Measurements from ENCODE around the gene RHBDD2.
A peak's percentile ranks its signal among the peaks of the same experiment; 100 is the strongest.
"Not testable (repeated sequence)": the region's sequence is repeated elsewhere in the genome, so short reads cannot be mapped to it uniquely, and the experiment has no call there.

RHBDD2 gene

DNA sequence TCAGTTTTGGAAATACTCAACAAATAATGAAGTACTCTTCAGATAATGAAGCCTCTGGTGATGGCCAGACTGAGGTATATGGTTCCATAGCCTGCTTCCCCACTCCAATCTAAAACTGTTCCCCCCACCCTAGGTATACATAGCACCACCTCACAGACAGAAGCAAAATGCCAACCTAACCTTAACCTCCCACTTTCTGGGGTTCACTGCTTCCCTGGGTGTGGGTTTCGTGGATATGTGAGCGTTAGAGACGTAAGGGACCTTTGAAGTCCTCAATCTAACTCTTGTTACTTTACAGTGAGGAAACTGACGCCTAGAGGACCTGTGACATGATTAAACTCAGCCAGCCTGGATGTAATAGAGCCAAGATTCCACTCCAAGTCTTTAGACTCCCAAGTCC is 1.4 kb downstream of the RHBDD2 start:
- no peak overlapping the region for H3K27ac ChIP-seq (ENCODE audit: low read depth, low read length)
- H3K9me3 ChIP-seq (ENCODE audit: insufficient read depth, low read depth, low read length) = no peaks in the 10 kb centered on the region
- peaks cover 13% of the 10 kb centered on the region for H3K4me1 ChIP-seq (ENCODE audit: insufficient read depth, low read length)
- 91% methylated on average over 4 of the region's 4 CpGs for WGBS
- H3K4me3 ChIP-seq (ENCODE audit: low read length) = peak overlapping the region; percentile 87
- H3K9ac ChIP-seq (ENCODE audit: low read depth, low read length) = no peak overlapping the region
- H3K27me3 ChIP-seq (ENCODE audit: insufficient read depth, low read length) = peaks cover 8% of the 10 kb centered on the region; the same call in 1 of the 2 replicates
- peaks cover 47% of the 10 kb centered on the region for H3K36me3 ChIP-seq (ENCODE audit: insufficient read depth, low read length)

DNA sequence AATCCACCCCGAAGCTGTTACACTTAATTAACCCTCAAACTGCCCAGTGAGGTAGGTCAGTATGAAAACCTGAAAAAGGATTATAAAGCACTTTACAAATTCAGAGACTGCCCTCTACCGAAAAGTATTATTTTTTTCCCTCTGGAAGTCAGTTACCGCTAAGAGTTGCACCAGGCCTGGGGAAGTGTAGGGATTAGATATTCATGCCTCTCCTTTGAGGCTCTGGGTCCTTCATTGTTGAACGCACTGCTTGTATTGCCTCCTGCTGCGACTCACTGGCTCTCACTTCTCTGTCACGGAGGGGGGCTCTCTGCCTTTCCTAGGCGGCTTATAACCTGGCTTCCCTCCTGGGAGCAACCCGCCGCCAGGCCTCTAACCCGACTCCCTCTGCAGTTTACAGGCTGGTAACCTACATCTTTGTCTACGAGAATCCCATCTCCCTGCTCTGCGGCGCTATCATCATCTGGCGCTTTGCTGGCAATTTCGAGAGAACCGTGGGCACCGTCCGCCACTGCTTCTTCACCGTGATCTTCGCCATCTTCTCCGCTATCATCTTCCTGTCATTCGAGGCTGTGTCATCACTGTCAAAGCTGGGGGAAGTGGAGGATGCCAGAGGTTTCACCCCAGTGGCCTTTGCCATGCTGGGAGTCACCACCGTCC is 2.7 kb downstream of the RHBDD2 start:
- no peak overlapping the region for H3K27ac ChIP-seq (ENCODE audit: low read depth, low read length)
- peaks cover 58% of the 10 kb centered on the region for H3K36me3 ChIP-seq (ENCODE audit: insufficient read depth, low read length)
- peaks cover 8% of the 10 kb centered on the region; the same call in 1 of the 2 replicates for H3K27me3 ChIP-seq (ENCODE audit: insufficient read depth, low read length)
- WGBS = 53% methylated on average over 23 of the region's 23 CpGs
- no peak overlapping the region for H3K4me3 ChIP-seq (ENCODE audit: low read length)
- H3K4me1 ChIP-seq (ENCODE audit: insufficient read depth, low read length) = peaks cover 13% of the 10 kb centered on the region
- no peaks in the 10 kb centered on the region for H3K9me3 ChIP-seq (ENCODE audit: insufficient read depth, low read depth, low read length)
- no peak overlapping the region for H3K9ac ChIP-seq (ENCODE audit: low read depth, low read length)

GRCh38 chr7:75883265-75883824 is 4.5 kb downstream of the RHBDD2 start:
- not testable (repeated sequence) for H3K4me3 ChIP-seq (ENCODE audit: low read length); H3K9ac ChIP-seq (ENCODE audit: low read depth, low read length); H3K4me1 ChIP-seq (ENCODE audit: insufficient read depth, low read length); H3K27ac ChIP-seq (ENCODE audit: low read depth, low read length); H3K27me3 ChIP-seq (ENCODE audit: insufficient read depth, low read length); H3K9me3 ChIP-seq (ENCODE audit: insufficient read depth, low read depth, low read length)
- H3K36me3 ChIP-seq (ENCODE audit: insufficient read depth, low read length) = peaks cover 72% of the 10 kb centered on the region
- whole genome bisulfite sequencing = 98% methylated on average over 13 of the region's 13 CpGs

DNA sequence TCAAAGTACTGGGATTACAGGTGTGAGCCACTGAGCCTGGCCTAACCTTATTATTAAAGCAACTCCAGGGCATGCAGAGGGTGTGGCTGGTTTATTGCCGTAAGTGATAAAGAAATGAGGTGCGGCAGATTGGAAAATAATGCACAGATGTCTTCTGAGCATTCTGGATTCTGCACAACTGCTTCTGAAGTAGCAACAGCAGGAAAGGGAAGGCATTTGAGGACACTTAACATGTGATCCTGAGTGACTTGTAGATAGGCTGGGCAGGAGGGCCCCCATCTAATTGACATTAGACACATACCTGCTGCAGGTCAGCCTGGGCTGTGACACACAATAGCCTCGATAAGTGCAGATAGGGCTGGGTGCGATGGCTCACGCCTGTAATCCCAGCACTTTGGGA is 5.6 kb downstream of the RHBDD2 start:
- Histone ChIP-seq H3K4me1 (ENCODE audit: insufficient read depth, low read length) (peaks cover 7% of the 10 kb centered on the region), H3K27ac (ENCODE audit: low read depth, low read length) (no peak overlapping the region), H3K27me3 (ENCODE audit: insufficient read depth, low read length) (peaks cover 8% of the 10 kb centered on the region; the same call in 1 of the 2 replicates), H3K36me3 (ENCODE audit: insufficient read depth, low read length) (peaks cover 76% of the 10 kb centered on the region), H3K9ac (ENCODE audit: low read depth, low read length) (no peak overlapping the region), H3K4me3 (ENCODE audit: low read length) (no peak overlapping the region), H3K9me3 (ENCODE audit: insufficient read depth, low read depth, low read length) (no peaks in the 10 kb centered on the region)
- WGBS = 94% methylated on average over 5 of the region's 5 CpGs

- peaks cover 6% of the 10 kb centered on the region; the same call in 1 of the 2 replicates for H3K27me3 ChIP-seq (ENCODE audit: insufficient read depth, low read length)
- 95% methylated on average over 3 of the region's 3 CpGs for WGBS
- no peak overlapping the region for H3K4me3 ChIP-seq (ENCODE audit: low read length)
- H3K9ac ChIP-seq (ENCODE audit: low read depth, low read length) = no peak overlapping the region
- peaks cover 7% of the 10 kb centered on the region for H3K4me1 ChIP-seq (ENCODE audit: insufficient read depth, low read length)
- no peak overlapping the region for H3K27ac ChIP-seq (ENCODE audit: low read depth, low read length)
- peaks cover 76% of the 10 kb centered on the region for H3K36me3 ChIP-seq (ENCODE audit: insufficient read depth, low read length)
- H3K9me3 ChIP-seq (ENCODE audit: insufficient read depth, low read depth, low read length) = no peaks in the 10 kb centered on the region
Measured at GRCh38 chr7:75885036-75885435, 6.2 kb downstream of the RHBDD2 start.

DNA sequence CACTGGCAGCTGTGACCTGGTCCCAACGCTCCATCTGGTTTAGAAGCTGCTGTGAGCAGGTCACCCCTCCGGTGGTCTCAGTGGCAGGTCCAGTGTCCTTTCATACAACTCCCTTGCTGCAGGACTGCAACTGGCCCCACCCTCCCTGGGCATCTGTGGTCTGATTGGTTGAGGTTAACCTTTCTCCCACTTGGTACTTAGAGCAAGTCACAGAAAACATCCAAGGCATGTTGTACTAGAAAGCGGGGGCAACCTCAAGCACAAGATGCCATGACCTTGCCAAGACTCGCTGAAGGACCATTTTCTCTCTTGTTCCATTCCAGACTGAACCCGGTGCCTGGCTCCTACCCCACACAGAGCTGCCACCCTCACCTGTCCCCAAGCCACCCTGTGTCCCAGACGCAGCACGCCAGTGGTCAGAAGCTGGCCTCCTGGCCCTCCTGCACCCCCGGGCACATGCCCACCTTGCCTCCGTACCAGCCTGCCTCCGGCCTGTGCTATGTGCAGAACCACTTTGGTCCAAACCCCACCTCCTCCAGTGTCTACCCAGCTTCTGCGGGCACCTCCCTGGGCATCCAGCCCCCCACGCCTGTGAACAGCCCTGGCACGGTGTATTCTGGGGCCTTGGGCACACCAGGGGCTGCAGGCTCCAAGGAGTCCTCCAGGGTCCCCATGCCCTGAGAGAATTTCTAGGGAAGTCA is 9.0 kb downstream of the RHBDD2 start:
- H3K36me3 ChIP-seq (ENCODE audit: insufficient read depth, low read length) = peaks cover 53% of the 10 kb centered on the region
- no peak overlapping the region for H3K27ac ChIP-seq (ENCODE audit: low read depth, low read length)
- no peaks in the 10 kb centered on the region for H3K4me1 ChIP-seq (ENCODE audit: insufficient read depth, low read length)
- no peak overlapping the region for H3K9ac ChIP-seq (ENCODE audit: low read depth, low read length)
- H3K4me3 ChIP-seq (ENCODE audit: low read length) = no peak overlapping the region
- H3K9me3 ChIP-seq (ENCODE audit: insufficient read depth, low read depth, low read length) = no peaks in the 10 kb centered on the region
- 96% methylated on average over 13 of the region's 13 CpGs for WGBS
- no peaks in the 10 kb centered on the region for H3K27me3 ChIP-seq (ENCODE audit: insufficient read depth, low read length)

- 95% methylated on average over 23 of the region's 23 CpGs for WGBS
- H3K9me3 ChIP-seq (ENCODE audit: insufficient read depth, low read depth, low read length) = no peaks in the 10 kb centered on the region
- H3K4me1 ChIP-seq (ENCODE audit: insufficient read depth, low read length) = no peaks in the 10 kb centered on the region
- no peak overlapping the region for H3K4me3 ChIP-seq (ENCODE audit: low read length)
- no peak overlapping the region for H3K9ac ChIP-seq (ENCODE audit: low read depth, low read length)
- H3K27me3 ChIP-seq (ENCODE audit: insufficient read depth, low read length) = no peaks in the 10 kb centered on the region
- H3K27ac ChIP-seq (ENCODE audit: low read depth, low read length) = no peak overlapping the region
- H3K36me3 ChIP-seq (ENCODE audit: insufficient read depth, low read length) = peaks cover 46% of the 10 kb centered on the region
Measured at GRCh38 chr7:75888464-75889222, 9.8 kb downstream of the RHBDD2 start.

- Histone ChIP-seq H3K36me3 (ENCODE audit: insufficient read depth, low read length) (peaks cover 39% of the 10 kb centered on the region), H3K9me3 (ENCODE audit: insufficient read depth, low read depth, low read length) (no peaks in the 10 kb centered on the region), H3K27ac (ENCODE audit: low read depth, low read length) (no peak overlapping the region), H3K4me1 (ENCODE audit: insufficient read depth, low read length) (no peaks in the 10 kb centered on the region), H3K27me3 (ENCODE audit: insufficient read depth, low read length) (no peaks in the 10 kb centered on the region), H3K9ac (ENCODE audit: low read depth, low read length) (no peak overlapping the region), H3K4me3 (ENCODE audit: low read length) (no peak overlapping the region)
- 93% methylated on average over 11 of the region's 11 CpGs for WGBS
Measured at GRCh38 chr7:75889223-75889825, 10.5 kb downstream of the RHBDD2 start.

DNA sequence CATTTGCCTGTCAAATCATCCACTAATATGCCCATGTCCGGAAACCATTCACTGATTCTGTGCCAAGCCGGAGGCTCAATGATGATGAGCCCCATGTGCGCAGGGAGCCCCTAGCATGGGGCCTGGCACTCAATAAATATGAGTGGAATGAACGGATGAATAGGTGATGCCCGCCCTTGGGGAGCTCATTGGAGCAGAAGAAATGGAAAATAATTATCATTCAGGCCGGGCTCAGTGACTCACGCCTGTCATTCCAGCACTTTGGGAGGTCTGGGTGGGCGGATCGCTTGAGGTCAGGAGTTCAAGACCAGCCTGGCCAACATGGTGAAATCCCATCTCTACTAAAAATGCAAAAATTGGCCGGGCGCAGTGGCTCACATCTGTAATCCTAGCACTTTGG is 11.0 kb downstream of the RHBDD2 start:
- H3K27ac ChIP-seq (ENCODE audit: low read depth, low read length) = no peak overlapping the region
- H3K9ac ChIP-seq (ENCODE audit: low read depth, low read length) = no peak overlapping the region
- H3K36me3 ChIP-seq (ENCODE audit: insufficient read depth, low read length) = peaks cover 34% of the 10 kb centered on the region
- H3K27me3 ChIP-seq (ENCODE audit: insufficient read depth, low read length) = no peaks in the 10 kb centered on the region
- 92% methylated on average over 11 of the region's 11 CpGs for WGBS
- H3K9me3 ChIP-seq (ENCODE audit: insufficient read depth, low read depth, low read length) = no peaks in the 10 kb centered on the region
- H3K4me3 ChIP-seq (ENCODE audit: low read length) = no peak overlapping the region
- no peaks in the 10 kb centered on the region for H3K4me1 ChIP-seq (ENCODE audit: insufficient read depth, low read length)

GRCh38 chr7:75891237-75891636 is 12.4 kb downstream of the RHBDD2 start:
- not testable (repeated sequence) for H3K27ac ChIP-seq (ENCODE audit: low read depth, low read length); H3K9ac ChIP-seq (ENCODE audit: low read depth, low read length); H3K27me3 ChIP-seq (ENCODE audit: insufficient read depth, low read length); H3K4me1 ChIP-seq (ENCODE audit: insufficient read depth, low read length); H3K4me3 ChIP-seq (ENCODE audit: low read length); H3K9me3 ChIP-seq (ENCODE audit: insufficient read depth, low read depth, low read length)
- H3K36me3 ChIP-seq (ENCODE audit: insufficient read depth, low read length) = peaks cover 20% of the 10 kb centered on the region
- WGBS = 91% methylated on average over 7 of the region's 7 CpGs

Data from HUES64 (cell line).